ENCODE data around the gene ALG1.
"Not testable (repeated sequence)": the region's sequence is repeated elsewhere in the genome, so short reads cannot be mapped to it uniquely, and the experiment has no call there.

DNA sequence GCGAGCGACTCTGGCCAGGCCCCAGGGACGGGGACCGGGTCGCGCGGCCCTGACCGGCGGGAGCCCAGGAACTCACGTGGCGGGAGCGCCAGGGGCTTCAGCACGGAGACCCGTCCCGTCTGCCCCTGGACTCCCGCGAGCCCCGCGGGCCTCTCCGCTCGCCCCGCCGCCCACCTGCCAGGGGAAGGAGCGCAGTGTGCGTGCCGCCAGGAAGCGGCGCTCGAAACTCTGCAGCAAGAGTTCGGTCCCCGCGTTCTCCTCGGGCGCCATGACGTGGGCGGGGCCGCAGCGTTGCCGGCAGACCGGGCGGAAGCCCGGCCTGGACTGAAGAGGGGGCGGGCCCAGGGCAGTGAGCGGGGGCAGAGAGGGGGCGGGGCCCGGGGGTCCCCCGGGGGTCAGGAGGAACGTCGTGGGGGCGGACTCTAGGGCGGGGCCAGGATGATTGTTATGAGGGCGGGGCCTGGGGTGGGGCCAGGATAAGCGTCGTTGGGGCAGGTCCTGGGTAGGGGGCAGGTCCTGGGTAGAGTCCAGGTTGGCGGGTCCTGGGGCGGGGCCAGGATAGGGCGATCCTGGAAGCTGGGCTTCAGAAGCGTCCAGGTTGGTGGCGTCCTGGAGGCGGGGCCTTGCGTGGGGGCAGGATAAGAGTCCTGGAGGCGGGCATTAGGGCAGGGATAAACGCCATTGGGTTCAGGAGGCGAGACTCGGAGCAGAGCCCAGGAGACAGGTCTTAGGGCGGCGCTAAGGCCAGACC is 26.0 kb downstream of the ALG1 start, which contains the start of gene EEF2KMT:
- TF ChIP-seq, protein P1, sequence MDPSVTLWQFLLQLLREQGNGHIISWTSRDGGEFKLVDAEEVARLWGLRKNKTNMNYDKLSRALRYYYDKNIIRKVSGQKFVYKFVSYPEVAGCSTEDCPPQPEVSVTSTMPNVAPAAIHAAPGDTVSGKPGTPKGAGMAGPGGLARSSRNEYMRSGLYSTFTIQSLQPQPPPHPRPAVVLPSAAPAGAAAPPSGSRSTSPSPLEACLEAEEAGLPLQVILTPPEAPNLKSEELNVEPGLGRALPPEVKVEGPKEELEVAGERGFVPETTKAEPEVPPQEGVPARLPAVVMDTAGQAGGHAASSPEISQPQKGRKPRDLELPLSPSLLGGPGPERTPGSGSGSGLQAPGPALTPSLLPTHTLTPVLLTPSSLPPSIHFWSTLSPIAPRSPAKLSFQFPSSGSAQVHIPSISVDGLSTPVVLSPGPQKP (IDR thresholded peaks at IDR 0.05; ENCODE audit: low read depth, low read length): not testable (repeated sequence)
- TF ChIP-seq, protein P2, sequence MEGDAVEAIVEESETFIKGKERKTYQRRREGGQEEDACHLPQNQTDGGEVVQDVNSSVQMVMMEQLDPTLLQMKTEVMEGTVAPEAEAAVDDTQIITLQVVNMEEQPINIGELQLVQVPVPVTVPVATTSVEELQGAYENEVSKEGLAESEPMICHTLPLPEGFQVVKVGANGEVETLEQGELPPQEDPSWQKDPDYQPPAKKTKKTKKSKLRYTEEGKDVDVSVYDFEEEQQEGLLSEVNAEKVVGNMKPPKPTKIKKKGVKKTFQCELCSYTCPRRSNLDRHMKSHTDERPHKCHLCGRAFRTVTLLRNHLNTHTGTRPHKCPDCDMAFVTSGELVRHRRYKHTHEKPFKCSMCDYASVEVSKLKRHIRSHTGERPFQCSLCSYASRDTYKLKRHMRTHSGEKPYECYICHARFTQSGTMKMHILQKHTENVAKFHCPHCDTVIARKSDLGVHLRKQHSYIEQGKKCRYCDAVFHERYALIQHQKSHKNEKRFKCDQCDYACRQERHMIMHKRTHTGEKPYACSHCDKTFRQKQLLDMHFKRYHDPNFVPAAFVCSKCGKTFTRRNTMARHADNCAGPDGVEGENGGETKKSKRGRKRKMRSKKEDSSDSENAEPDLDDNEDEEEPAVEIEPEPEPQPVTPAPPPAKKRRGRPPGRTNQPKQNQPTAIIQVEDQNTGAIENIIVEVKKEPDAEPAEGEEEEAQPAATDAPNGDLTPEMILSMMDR (IDR thresholded peaks at IDR 0.05): not testable (repeated sequence)
- peak; percentile 38; the same call in 1 of the 2 replicates for TF ChIP-seq POLR2A (IDR thresholded peaks at IDR 0.05; ENCODE audit: low read length)
- not testable (repeated sequence) for TF ChIP-seq EP300, JUNB, CBX8, HDAC2 (IDR thresholded peaks at IDR 0.05)
- TF ChIP-seq, protein P3, sequence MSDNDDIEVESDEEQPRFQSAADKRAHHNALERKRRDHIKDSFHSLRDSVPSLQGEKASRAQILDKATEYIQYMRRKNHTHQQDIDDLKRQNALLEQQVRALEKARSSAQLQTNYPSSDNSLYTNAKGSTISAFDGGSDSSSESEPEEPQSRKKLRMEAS (IDR thresholded peaks at IDR 0.05): peak; percentile 28; the same call in 1 of the 2 replicates
